GM23248 (cell line): Measurements from ENCODE around the gene RPS3.

Experiments used
- EZH2 ChIP-seq: fragments of 200-600 bp; sonication (generic); IDR thresholded peaks from 2 replicates; pipeline ENCODE4 v1.6.1; 2018; ENCODE audit warnings: antibody characterized with exemption, mild to moderate bottlenecking; ENCODE audit not compliant: insufficient read depth, poor library complexity, severe bottlenecking
- EZH2phosphoT487 ChIP-seq: fragments of 200-600 bp; sonication (generic); IDR thresholded peaks from 2 replicates; pipeline ENCODE4 v1.6.1; 2018; ENCODE audit warnings: antibody characterized with exemption, moderate library complexity, mild to moderate bottlenecking, low read depth; ENCODE audit not compliant: insufficient read depth

GRCh38 chr11:75351791-75352587 lies 47.3 kb upstream of the RPS3 start:
- no peak for TF ChIP-seq EZH2
- TF ChIP-seq EZH2phosphoT487, result no peak
